ENCODE results near the gene CD6. TPM values are rescaled to one million over a fixed set of nuclear protein-coding genes. Genes with fewer than 3 reads are reported as not detected.

The CD6 gene
- total RNA-seq, 1 donor from 2014 or later = 0.83 TPM

GRCh38 chr11:61007956-61008896 is 36.7 kb downstream of the CD6 start:
- DNase-seq (ENCODE audit: low spot score) (no peak), ATAC-seq (peak; percentile 35)

DNA sequence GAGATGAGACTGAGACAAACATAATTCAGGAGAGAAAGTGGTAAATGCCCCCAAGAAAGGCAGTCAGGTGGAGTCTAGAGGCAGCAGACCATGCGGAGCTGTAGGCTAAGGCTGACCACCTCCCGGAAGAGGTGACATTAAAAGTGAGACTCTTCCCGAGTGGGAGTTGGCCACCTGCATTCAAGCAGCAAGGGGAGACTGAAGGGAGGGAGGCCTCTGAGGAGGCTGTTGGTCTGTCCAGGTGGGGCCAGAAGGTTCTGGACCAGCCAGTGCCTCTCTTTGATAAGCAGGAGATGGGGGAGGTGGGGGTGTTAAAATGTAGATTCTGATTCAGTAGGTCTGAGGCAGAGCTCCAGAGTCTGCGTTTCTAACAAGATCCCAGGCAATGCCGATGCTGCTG is 37.5 kb downstream of the CD6 start:
- ATAC-seq (no peak), DNase-seq (ENCODE audit: low spot score) (no peak)

DNA sequence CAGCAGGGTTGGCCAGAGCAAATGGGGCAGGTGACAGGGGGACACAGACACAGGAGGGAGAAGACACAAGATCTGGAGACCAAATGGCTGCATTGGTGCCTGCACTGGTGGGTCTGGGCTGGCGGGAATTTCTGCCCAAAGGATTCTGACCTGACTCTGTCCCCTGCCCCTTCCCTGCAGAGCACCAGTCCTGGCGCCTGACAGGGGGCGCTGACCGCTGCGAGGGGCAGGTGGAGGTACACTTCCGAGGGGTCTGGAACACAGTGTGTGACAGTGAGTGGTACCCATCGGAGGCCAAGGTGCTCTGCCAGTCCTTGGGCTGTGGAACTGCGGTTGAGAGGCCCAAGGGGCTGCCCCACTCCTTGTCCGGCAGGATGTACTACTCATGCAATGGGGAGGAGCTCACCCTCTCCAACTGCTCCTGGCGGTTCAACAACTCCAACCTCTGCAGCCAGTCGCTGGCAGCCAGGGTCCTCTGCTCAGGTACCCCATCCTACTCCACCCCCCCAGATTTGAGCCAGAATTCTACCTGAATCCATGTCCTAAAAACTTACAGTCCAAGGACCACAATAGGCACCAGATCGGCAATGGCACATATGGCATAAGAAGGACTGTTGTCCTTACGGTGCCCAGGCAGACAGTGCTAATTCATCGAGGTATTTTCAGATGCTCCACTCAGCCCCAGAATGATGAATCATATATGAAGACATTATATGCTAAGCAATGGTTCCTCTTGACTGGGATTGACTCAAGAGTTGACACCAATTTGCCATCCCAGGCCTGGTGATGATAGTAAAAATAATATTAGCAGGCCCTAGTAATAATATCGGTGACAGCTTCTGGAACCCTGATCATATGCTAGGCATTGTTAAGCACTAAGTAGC is 38.2 kb downstream of the CD6 start:
- ATAC-seq (no peak), DNase-seq (ENCODE audit: low spot score) (no peak)

DNA sequence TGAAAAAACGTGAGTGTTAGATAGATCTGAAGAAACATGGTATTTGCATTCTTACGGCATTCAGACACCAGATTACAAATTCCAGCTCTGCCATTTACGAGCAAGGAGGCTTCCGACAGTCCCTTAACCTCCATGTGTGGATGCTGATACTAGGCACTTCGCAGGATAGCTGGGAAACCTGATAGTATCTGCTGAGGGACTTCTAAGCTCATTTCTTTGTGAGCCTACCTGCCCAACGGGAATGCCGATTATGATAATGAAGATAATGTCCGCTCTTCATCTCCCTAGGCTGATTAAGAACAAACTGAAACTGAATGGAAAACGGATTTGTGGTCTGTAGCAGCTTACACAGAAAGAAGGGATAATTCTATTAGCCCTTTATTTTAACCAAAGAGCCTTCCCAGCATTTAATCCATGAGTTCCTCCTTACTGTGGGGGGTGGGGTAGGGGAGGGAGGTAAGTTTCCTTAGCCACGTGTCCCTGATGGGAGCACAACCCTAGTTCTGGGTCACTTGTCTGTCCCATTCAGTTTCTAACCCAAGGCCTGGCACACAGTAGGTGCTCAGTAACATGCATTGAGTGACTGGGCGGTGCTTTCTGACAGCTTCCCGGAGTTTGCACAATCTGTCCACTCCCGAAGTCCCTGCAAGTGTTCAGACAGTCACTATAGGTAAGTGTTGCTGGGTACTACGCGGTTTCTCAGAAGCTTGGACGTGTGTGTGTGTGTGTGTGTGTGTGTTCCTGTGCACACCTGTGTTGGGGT is 39.2 kb downstream of the CD6 start:
- DNase-seq (ENCODE audit: low spot score) (no peak), ATAC-seq (no peak)

DNA sequence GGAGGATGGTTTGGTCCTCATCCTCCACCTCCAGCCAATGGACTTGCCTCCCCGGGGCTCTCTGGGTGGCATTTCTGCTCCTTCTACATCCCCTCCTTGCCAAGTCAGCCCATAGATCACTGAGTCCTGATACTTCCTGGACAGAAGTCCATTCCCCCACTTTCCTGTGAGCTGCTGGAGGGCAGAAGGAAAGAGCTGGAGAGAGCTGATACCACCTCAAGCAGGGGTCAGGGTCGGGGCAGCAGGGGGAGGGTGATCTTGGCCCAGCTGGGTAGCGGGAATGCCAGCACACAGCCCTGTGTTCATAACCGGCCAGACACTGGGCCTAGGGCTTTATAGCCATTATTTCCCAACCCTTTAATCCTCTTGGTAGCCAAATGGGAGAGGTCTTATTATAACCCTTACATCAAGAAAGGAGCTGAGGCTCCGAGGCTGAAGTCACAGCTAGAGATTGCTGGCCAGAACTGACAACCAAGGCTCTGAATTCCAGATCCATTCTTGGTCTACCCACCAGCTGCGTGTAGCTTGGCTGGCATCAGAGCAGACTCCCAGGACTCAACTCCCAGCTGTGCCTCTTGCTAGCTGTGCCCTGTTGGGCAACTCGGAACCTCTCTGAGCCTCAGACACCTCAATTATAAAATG is 39.9 kb downstream of the CD6 start:
- ATAC-seq (peak; percentile 18), DNase-seq (ENCODE audit: low spot score) (no peak)

GRCh38 chr11:61011950-61012736 is 40.7 kb downstream of the CD6 start:
- ATAC-seq = no peak
- DNase-seq (ENCODE audit: low spot score) = no peak

- DNase-seq (ENCODE audit: low spot score) = no peak
- ATAC-seq = no peak
These were observed 41.3 kb downstream of the CD6 start for GRCh38 chr11:61012737-61013215.

DNA sequence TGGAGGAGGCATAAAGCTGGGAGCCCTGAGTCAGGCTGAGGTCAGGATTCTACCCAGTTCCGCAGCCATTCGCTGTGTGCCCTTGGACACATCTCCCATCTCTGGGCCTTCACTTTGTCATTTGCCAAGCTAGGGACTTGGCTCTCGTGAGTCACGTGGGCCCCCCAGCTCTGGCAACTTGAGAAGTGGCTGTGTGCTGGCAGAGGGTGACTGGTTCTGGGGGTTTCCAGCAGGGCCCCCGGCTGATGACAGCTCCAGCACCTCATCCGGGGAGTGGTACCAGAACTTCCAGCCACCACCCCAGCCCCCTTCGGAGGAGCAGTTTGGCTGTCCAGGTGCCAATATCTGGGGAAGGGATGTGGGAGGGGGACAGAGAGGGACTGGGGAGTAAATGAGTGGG is 46.6 kb downstream of the CD6 start:
- no peak for ATAC-seq
- no peak for DNase-seq (ENCODE audit: low spot score)

- ATAC-seq (no peak), DNase-seq (ENCODE audit: low spot score) (no peak)
These were observed 47.8 kb downstream of the CD6 start for GRCh38 chr11:61019037-61019831.

DNA sequence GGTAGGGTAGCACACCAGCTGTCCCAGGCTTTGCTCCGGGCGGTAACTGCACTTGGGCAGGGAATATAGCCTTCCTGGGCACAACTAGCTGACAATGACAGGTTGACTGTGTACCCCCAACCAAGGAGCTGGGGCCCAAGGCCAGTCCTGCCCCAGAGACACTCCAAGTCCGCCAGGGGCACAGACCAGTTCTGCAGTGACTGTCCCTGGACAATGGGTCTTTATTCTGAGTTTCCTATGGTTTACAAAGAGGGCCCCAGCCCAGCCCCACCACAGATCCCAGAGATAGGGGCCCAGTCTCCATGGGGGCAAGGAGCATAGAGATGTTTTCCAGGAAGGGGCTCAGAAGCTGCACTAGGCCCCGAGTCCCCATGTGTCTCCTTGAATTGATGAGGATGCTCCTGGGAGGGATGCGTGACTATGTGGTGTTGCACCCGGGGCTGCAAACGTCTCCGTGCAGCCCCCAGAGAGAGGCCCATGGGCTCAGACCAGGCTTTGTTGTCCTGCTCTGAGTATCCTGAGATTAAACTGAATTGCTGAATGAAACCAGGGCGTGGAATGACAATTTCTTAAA is 48.4 kb downstream of the CD6 start:
- ATAC-seq = no peak
- no peak for DNase-seq (ENCODE audit: low spot score)

- DNase-seq (ENCODE audit: low spot score) (no peak), ATAC-seq (no peak)
These were observed 49.2 kb downstream of the CD6 start for GRCh38 chr11:61020551-61021235.

- DNase-seq (ENCODE audit: low spot score) = no peak
- ATAC-seq = peak; percentile 41
These were observed 50.3 kb downstream of the CD6 start for GRCh38 chr11:61021661-61022212.

GRCh38 chr11:61022311-61023085 is 51.0 kb downstream of the CD6 start:
- ATAC-seq = no peak
- DNase-seq (ENCODE audit: low spot score) = no peak

DNA sequence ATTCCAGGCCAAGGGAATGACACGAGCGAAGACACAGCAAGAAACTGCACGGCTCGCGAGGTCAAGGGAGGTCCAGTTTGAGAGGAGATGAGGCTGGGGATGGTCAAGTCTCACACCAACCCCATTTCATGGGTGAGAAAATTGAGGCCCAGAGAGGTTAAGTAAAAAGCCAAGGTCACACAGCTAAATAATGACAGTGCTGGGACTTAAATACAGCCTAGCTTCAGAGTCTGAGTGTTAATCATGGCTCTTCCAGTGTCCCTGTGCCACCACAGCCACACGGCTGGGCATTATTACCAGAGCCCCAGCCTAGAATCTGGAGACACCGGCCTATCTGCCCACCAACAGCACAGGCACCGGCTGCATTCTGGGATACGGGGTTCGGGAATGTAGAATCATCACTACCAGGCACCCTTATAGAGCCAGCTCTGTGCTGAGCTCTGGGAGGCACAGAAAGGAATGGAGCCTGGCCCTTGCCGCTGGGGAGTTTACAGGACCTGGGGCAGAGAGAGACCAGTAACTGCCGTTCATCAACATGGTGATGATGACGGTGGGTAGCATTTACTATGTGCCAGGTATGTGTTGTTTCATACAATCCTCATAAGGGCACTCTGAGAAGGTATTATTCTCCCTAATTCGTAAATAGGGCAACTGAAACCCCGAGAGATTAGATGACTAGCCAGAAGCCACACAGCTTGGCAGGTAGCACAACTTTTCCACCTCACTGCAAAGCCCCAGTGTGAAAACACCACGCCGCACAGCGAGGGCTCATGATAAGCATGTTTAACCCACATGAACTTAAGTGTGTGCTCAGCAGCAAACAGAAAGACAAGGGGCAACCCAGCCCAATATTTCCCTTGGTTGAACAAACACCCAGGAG is 51.8 kb downstream of the CD6 start:
- no peak for ATAC-seq
- no peak for DNase-seq (ENCODE audit: low spot score)

DNA sequence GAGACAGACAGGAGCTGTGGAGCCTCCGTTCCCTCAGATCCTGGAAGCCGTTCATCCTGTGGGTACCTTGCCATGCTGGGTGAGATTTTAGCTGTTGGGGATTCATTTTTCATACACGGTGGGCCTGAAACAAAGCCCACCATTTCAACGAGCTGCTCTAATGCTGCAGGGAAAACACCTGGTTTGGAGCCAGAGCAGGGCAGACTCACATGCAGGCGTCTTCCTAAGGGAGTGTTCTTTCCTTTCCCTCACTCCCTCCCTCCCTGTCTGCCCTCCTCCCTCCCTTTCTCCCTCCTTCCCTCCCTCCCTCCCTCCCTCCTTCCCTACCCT is 52.5 kb downstream of the CD6 start:
- ATAC-seq (no peak), DNase-seq (ENCODE audit: low spot score) (no peak)

All from left lobe of liver (tissue), 2 donors.